Endodermal cell (in vitro differentiated cells): ENCODE measurements around the gene DNAJB2. TPM values are rescaled to one million over a fixed set of nuclear protein-coding genes. Genes with fewer than 3 reads are reported as not detected.

Experiments
- DNase-seq: peaks from one replicate; pipeline ENCODE4 v3.0.0-alpha.2; 2017
- H3K27ac ChIP-seq: 2 replicates; pipeline ENCODE4 v1.5.1; 2013; ENCODE audit warnings: mild to moderate bottlenecking, low read depth, low read length, moderate library complexity
- H3K27me3 ChIP-seq: 2 replicates; pipeline ENCODE4 v1.6.1; 2013; ENCODE audit warnings: mild to moderate bottlenecking, low read length, moderate library complexity; ENCODE audit not compliant: insufficient read depth, control insufficient read depth, poor library complexity, severe bottlenecking
- H3K36me3 ChIP-seq: 2 replicates; pipeline ENCODE4 v1.7.0; 2013; ENCODE audit warnings: mild to moderate bottlenecking, low read length, moderate library complexity; ENCODE audit not compliant: control insufficient read depth, insufficient read depth
- H3K4me1 ChIP-seq: one replicate; pipeline ENCODE4 v1.7.0; 2013; ENCODE audit warnings: low read length; ENCODE audit not compliant: control insufficient read depth, insufficient read depth
- H3K4me3 ChIP-seq: 2 replicates; pipeline ENCODE4 v1.5.1; 2013; ENCODE audit warnings: mild to moderate bottlenecking, low read length, moderate library complexity
- H3K9ac ChIP-seq: 2 replicates; pipeline ENCODE4 v1.6.1; 2013; ENCODE audit warnings: mild to moderate bottlenecking, low read length, moderate library complexity; ENCODE audit not compliant: poor library complexity, severe bottlenecking; ENCODE audit errors: extremely low read depth
- H3K9me3 ChIP-seq: 2 replicates; pipeline ENCODE4 v1.6.1; 2013; ENCODE audit warnings: mild to moderate bottlenecking, low read length, moderate library complexity; ENCODE audit not compliant: control insufficient read depth
- H3K27ac Mint-ChIP-seq: 2 replicates; pipeline ENCODE4 v1.8.0; 2020; ENCODE audit warnings: mixed read lengths
- H3K27me3 Mint-ChIP-seq: 2 replicates; pipeline ENCODE4 v1.8.0; 2021; ENCODE audit warnings: mild to moderate bottlenecking, mixed read lengths; ENCODE audit not compliant: insufficient read depth
- H3K36me3 Mint-ChIP-seq: 2 replicates; pipeline ENCODE4 v1.8.0; 2020; ENCODE audit warnings: low read depth, mixed read lengths
- H3K4me1 Mint-ChIP-seq: 2 replicates; pipeline ENCODE4 v1.8.0; 2020; ENCODE audit warnings: mixed read lengths
- H3K4me3 Mint-ChIP-seq: 2 replicates; pipeline ENCODE4 v1.8.0; 2020; ENCODE audit warnings: mild to moderate bottlenecking, moderate library complexity, mixed read lengths
- H3K9me3 Mint-ChIP-seq: 2 replicates; pipeline ENCODE4 v1.8.0; 2020; ENCODE audit warnings: mild to moderate bottlenecking, mixed read lengths
- CTCF ChIP-seq: fragments of 200-600 bp; sonication (generic); conservative IDR thresholded peaks from 2 replicates; pipeline ENCODE4 v1.5.0; 2021; ENCODE audit warnings: antibody characterized with exemption, mild to moderate bottlenecking
- WGBS, 2 experiments: methylation state at CpG; one replicate each; pipeline versions ENCODE4 v1.1.5 to v1.1.7; 2013; ENCODE audit warnings: missing lambda C conversion rate in 2 of 2, mixed read lengths in 1 of 2; ENCODE audit not compliant: insufficient coverage in 1 of 2, insufficient read length in 1 of 2; 5-methylcytosine and 5-hydroxymethylcytosine counted together
- total RNA-seq, 2 donors: library from RNA; stranded (reverse); fragmentation: NEBNext Ultra II Directional in 1 of 2; extraction: Animal tissue kit (Norgen Biotek cat#: 25700) in 1 of 2; gene quantifications; 2 replicates in 1 of 2; 3 replicates in 1 of 2; pipeline ENCODE4 v1.2.1, GENCODE V29; 2021

DNAJB2 gene
- total RNA-seq, 2 donors from 2014 or later = 61.9 to 80.9 TPM

- Histone ChIP-seq H3K36me3 (no peaks in the 10 kb centered on the region), H3K4me3 (no peak overlapping the region), H3K27me3 (peaks cover 9% of the 10 kb centered on the region), H3K9ac (no peak overlapping the region), H3K9me3 (no peaks in the 10 kb centered on the region), H3K4me1 (no peaks in the 10 kb centered on the region), H3K27ac (no peak overlapping the region)
- Mint-ChIP-seq H3K27ac (no peak overlapping the region), H3K27me3 (peaks cover 37% of the 10 kb centered on the region), H3K9me3 (no peaks in the 10 kb centered on the region), H3K36me3 (no peaks in the 10 kb centered on the region), H3K4me3 (no peak overlapping the region), H3K4me1 (no peaks in the 10 kb centered on the region)
- TF ChIP-seq CTCF = no peak
- no peak for DNase-seq
- WGBS, 2 experiments = 71 to 74% methylated on average over 2 to 5 of the region's 5 CpGs
These were observed 12.9 kb upstream of the DNAJB2 start for GRCh38 chr2:219266232-219266631.

- no peak overlapping the region for H3K9ac ChIP-seq
- Mint-ChIP-seq H3K4me3 (no peak overlapping the region), H3K9me3 (no peaks in the 10 kb centered on the region), H3K27ac (no peak overlapping the region), H3K27me3 (peaks cover 36% of the 10 kb centered on the region), H3K36me3 (no peaks in the 10 kb centered on the region), H3K4me1 (no peaks in the 10 kb centered on the region)
- no peak overlapping the region for H3K27ac ChIP-seq
- TF ChIP-seq CTCF = no peak
- H3K9me3 ChIP-seq = no peaks in the 10 kb centered on the region
- 75 to 83% methylated on average over 1 of the region's 1 CpG for WGBS, 2 experiments
- DNase-seq = no peak
- peaks cover 5% of the 10 kb centered on the region for H3K27me3 ChIP-seq
- H3K4me1 ChIP-seq = no peaks in the 10 kb centered on the region
- no peak overlapping the region for H3K4me3 ChIP-seq
- H3K36me3 ChIP-seq = no peaks in the 10 kb centered on the region
These were observed 12.3 kb upstream of the DNAJB2 start for GRCh38 chr2:219266886-219267285.

DNA sequence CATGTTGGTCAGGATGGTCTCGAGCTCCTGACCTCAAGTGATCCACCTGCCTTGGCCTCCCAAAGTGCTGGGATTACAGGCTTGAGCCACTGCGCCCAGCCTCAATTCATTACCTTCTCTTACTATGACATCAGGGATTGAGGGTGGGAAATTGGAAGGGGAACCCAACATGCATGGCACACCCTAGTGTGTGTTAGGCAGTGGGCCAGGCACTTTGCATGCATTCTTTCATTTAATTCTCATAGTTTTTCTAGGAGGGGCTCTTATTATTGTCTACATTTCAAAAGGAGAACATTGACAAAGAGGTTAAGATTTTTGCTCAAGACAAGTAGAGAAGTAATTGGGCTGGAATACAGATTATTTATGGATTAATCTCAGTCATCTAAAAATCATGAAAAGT is 10.9 kb upstream of the DNAJB2 start:
- no peak overlapping the region for H3K27ac Mint-ChIP-seq
- H3K4me1 ChIP-seq = no peaks in the 10 kb centered on the region
- no peak overlapping the region for H3K27ac ChIP-seq
- H3K4me3 ChIP-seq = no peak overlapping the region
- H3K9ac ChIP-seq = no peak overlapping the region
- H3K36me3 Mint-ChIP-seq = no peaks in the 10 kb centered on the region
- DNase-seq = no peak
- H3K9me3 ChIP-seq = no peaks in the 10 kb centered on the region
- H3K27me3 ChIP-seq = peaks cover 7% of the 10 kb centered on the region
- H3K9me3 Mint-ChIP-seq = no peaks in the 10 kb centered on the region
- WGBS, 2 experiments = 82 to 94% methylated on average over 2 of the region's 2 CpGs
- no peaks in the 10 kb centered on the region for H3K4me1 Mint-ChIP-seq
- no peaks in the 10 kb centered on the region for H3K36me3 ChIP-seq
- no peak for TF ChIP-seq CTCF
- no peak overlapping the region for H3K4me3 Mint-ChIP-seq
- peaks cover 31% of the 10 kb centered on the region for H3K27me3 Mint-ChIP-seq
